GM12878 (cell line): ENCODE results near the gene CHCHD6. TPM values are rescaled to one million over a fixed set of nuclear protein-coding genes. Genes with fewer than 3 reads are reported as not detected.

ENCODE experiments used
- ATAC-seq: fragments of 200-7000 bp; cut with Tn5 transposase; 3 replicates; pipeline ENCODE4 v1.9.1; 2020; ENCODE audit warnings: mild to moderate bottlenecking, moderate library complexity
- BruUV-seq: library from RNA; stranded (reverse); fragments of 400-500 nt; replicated peaks from 2 replicates; lab custom pipeline; 2021; lab: Mats Ljungman, UMichigan
- CTCF ChIA-PET: fragments of 300-600 bp; sonication (Branson Sonifier 250); formaldehyde crosslinking; extraction: SDS; loops from one replicate; lab custom pipeline; 2021; ENCODE audit warnings: inconsistent platforms; lab: Yijun Ruan, JAX
- POLR2A ChIA-PET: fragments of 350-600 bp; formaldehyde crosslinking; extraction: SDS; loops from one replicate; lab custom pipeline; 2021; ENCODE audit warnings: inconsistent platforms; lab: Charles Lee
- RAD21 ChIA-PET: fragments of 300-600 bp; sonication (Branson Sonifier 250); formaldehyde crosslinking; loops from one replicate; lab custom pipeline; 2023; ENCODE audit warnings: antibody characterized with exemption; ENCODE audit not compliant: unreplicated experiment; lab: Charles Lee
- SMC1A ChIA-PET: fragments of 300-600 bp; sonication (Branson Sonifier 250); formaldehyde crosslinking; loops from one replicate; lab custom pipeline; 2023; ENCODE audit not compliant: unreplicated experiment, uncharacterized antibody; lab: Charles Lee
- DNase-seq: peaks from one replicate; pipeline ENCODE4 v3.0.0-alpha.2; 2011; ENCODE audit warnings: low read depth, low spot score
- FAIRE-seq: peaks from 3 replicates; lab custom pipeline; 2011; peaks lifted over from hg19 to GRCh38; lab: Jason Lieb, UNC
- H2AFZ ChIP-seq: 2 replicates; pipeline ENCODE4 v1.6.0; 2011; ENCODE audit warnings: low read depth, low read length, control low read depth; ENCODE audit not compliant: control insufficient read depth
- H3K27ac ChIP-seq: 2 replicates; pipeline ENCODE4 v1.5.1; 2011; ENCODE audit warnings: control low read depth; ENCODE audit not compliant: control insufficient read depth, insufficient read depth
- H3K27me3 ChIP-seq, 2 experiments: replicated peaks in 1 of 2; 2 replicates each; pipeline versions ENCODE4 v1.6.0 to v1.6.1; 2011; ENCODE audit warnings: low read length in 1 of 2; ENCODE audit not compliant: control insufficient read depth in 2 of 2, insufficient read depth in 2 of 2
- H3K36me3 ChIP-seq, 2 experiments: 2 replicates each; pipeline ENCODE4 v1.5.1; 2011; ENCODE audit warnings: low read length in 1 of 2; ENCODE audit not compliant: control insufficient read depth in 2 of 2, insufficient read depth in 2 of 2
- H3K4me1 ChIP-seq: 2 replicates; pipeline ENCODE4 v1.6.1; 2011; ENCODE audit warnings: mild to moderate bottlenecking, low read length, moderate library complexity, mixed read lengths; ENCODE audit not compliant: control insufficient read depth, insufficient read depth
- H3K4me2 ChIP-seq: 2 replicates; pipeline ENCODE4 v1.6.0; 2011; ENCODE audit warnings: control low read depth; ENCODE audit not compliant: control insufficient read depth, insufficient read depth
- H3K4me3 ChIP-seq: fragments of 200-600 bp; sonication (generic); 2 replicates; pipeline ENCODE4 v1.5.1; 2016
- H3K79me2 ChIP-seq: 2 replicates; pipeline ENCODE4 v1.6.0; 2011; ENCODE audit warnings: low read length; ENCODE audit not compliant: control insufficient read depth, insufficient read depth
- H3K9ac ChIP-seq: 2 replicates; pipeline ENCODE4 v1.8.0; 2011; ENCODE audit warnings: low read length, control low read depth, mixed read lengths; ENCODE audit not compliant: control insufficient read depth, insufficient read depth
- H3K9me3 ChIP-seq: replicated peaks from 3 replicates; pipeline ENCODE4 v1.5.1; 2011; ENCODE audit warnings: mild to moderate bottlenecking, low read length; ENCODE audit not compliant: control insufficient read depth, insufficient read depth
- H4K20me1 ChIP-seq: 2 replicates; pipeline ENCODE4 v1.6.0; 2011; ENCODE audit not compliant: control insufficient read depth, insufficient read depth
- CEBPB ChIP-seq, 2 experiments: fragments of 150-350 bp in 1 of 2; IDR thresholded peaks; 2 replicates each; pipeline ENCODE4 v1.6.1; 2012 to 2014; ENCODE audit warnings: low read depth in 2 of 2, low read length in 2 of 2, borderline replicate concordance in 1 of 2, inconsistent platforms in 1 of 2
- EGR1 ChIP-seq, 2 experiments: IDR thresholded peaks; 1 replicate in 1 of 2; 2 replicates in 1 of 2; pipeline ENCODE4 v1.6.1; 2011 to 2012; ENCODE audit warnings: low read depth in 2 of 2, low read length in 2 of 2, borderline replicate concordance in 1 of 2, mild to moderate bottlenecking in 1 of 2, moderate library complexity in 1 of 2
- GABPA ChIP-seq: IDR thresholded peaks from 2 replicates; pipeline ENCODE4 v1.6.1; 2014; ENCODE audit warnings: antibody characterized with exemption, low read depth, mild to moderate bottlenecking, inconsistent platforms
- KAT2A ChIP-seq: conservative IDR thresholded peaks from 2 replicates; pipeline ENCODE4 v1.6.1; 2011; ENCODE audit warnings: low read depth, low read length; ENCODE audit not compliant: control insufficient read depth
- MEF2B ChIP-seq: fragments of 450-650 bp; IDR thresholded peaks from 2 replicates; pipeline ENCODE4 v1.6.1; 2018; ENCODE audit warnings: mild to moderate bottlenecking, moderate library complexity; ENCODE audit not compliant: partially characterized antibody, poor library complexity, severe bottlenecking
- NFXL1 ChIP-seq: fragments of 450-650 bp; IDR thresholded peaks from 2 replicates; pipeline ENCODE4 v1.6.1; 2017; ENCODE audit warnings: antibody characterized with exemption, mild to moderate bottlenecking, borderline replicate concordance
- NR2C2 ChIP-seq: IDR thresholded peaks from 2 replicates; pipeline ENCODE4 v1.6.1; 2011; ENCODE audit warnings: borderline replicate concordance, low read depth; ENCODE audit not compliant: control insufficient read depth, insufficient read length
- RAD21 ChIP-seq: IDR thresholded peaks from 2 replicates; pipeline ENCODE4 v1.6.1; 2011; ENCODE audit warnings: mild to moderate bottlenecking, low read depth, low read length, moderate library complexity; ENCODE audit not compliant: insufficient read depth
- RELA ChIP-seq: fragments of 450-650 bp; IDR thresholded peaks from 2 replicates; pipeline ENCODE4 v1.8.0; 2014; ENCODE audit warnings: borderline replicate concordance; ENCODE audit not compliant: partially characterized antibody
- SUPT20H ChIP-seq: IDR thresholded peaks from 2 replicates; pipeline ENCODE4 v1.6.1; 2011; ENCODE audit warnings: low read depth, mild to moderate bottlenecking, low read length, moderate library complexity, borderline replicate concordance; ENCODE audit not compliant: control insufficient read depth
- YBX1 ChIP-seq: fragments of 450-650 bp; IDR thresholded peaks from 2 replicates; pipeline ENCODE4 v1.6.1; 2016; ENCODE audit warnings: antibody characterized with exemption
- YY1 ChIP-seq: IDR thresholded peaks from 2 replicates; pipeline ENCODE4 v1.6.1; 2011; ENCODE audit warnings: low read depth, mild to moderate bottlenecking, low read length
- ZBED1 ChIP-seq: IDR thresholded peaks from 2 replicates; pipeline ENCODE4 v1.6.1; 2016; ENCODE audit warnings: borderline replicate concordance
- ZNF274 ChIP-seq: IDR thresholded peaks from one replicate; pipeline ENCODE4 v1.8.0; 2011; ENCODE audit not compliant: insufficient read length, insufficient read depth
- WGBS: methylation state at CpG from one replicate; pipeline ENCODE4 v1.1.6; 2016; ENCODE audit warnings: low lambda C conversion rate; ENCODE audit not compliant: insufficient replicate concordance, insufficient coverage; ENCODE audit errors: missing lambda C conversion rate; 5-methylcytosine and 5-hydroxymethylcytosine counted together
- in situ Hi-C: fragments of 300-500 bp; cut with MboI; formaldehyde crosslinking; loops from 9 replicates; pipeline ENCODE4 v1.14.3; 2018; ENCODE audit warnings: mixed read lengths
- intact Hi-C: fragments of 100-400 bp; cut with micrococcal nuclease; formaldehyde crosslinking; loops from one replicate; pipeline ENCODE4 v1.14.2; 2022; ENCODE audit not compliant: unreplicated experiment
- polyA plus RNA-seq, 11 experiments: library from polyadenylated mRNA; depleted of rRNA in 4 of 11; unstranded in 6 of 11; stranded (reverse) in 5 of 11; fragments of >200 nt; fragmentation: Nextera tagmentation in 4 of 11; fragmentation: Illumina TruSeq in 1 of 11; extraction: Ambion mirVana in 4 of 11; extraction: Trizol in 1 of 11; gene quantifications; 1 replicate in 1 of 11; 2 replicates in 10 of 11; pipeline versions ENCODE4 v1.2.1 to v1.2.3, GENCODE V29; 2011 to 2016; ENCODE audit warnings: inconsistent platforms in 2 of 11, missing spikeins in 2 of 11, low read depth in 1 of 11
- total RNA-seq, 4 experiments: library from RNA; depleted of rRNA in 3 of 4; stranded (reverse); fragments of >200 nt in 3 of 4; fragmentation: Illumina TruSeq in 1 of 4; extraction: Trizol in 1 of 4; gene quantifications; 2 replicates each; pipeline versions ENCODE4 v1.2.1 to v1.2.3, GENCODE V29; 2013 to 2021
- TF ChIP-seq, protein P1 (sequence below): fragments of 450-650 bp; IDR thresholded peaks from 2 replicates; pipeline ENCODE4 v1.6.1; 2017; ENCODE audit warnings: antibody characterized with exemption, mild to moderate bottlenecking, moderate library complexity
- TF ChIP-seq, protein P2 (sequence below): IDR thresholded peaks from 2 replicates; pipeline ENCODE4 v1.6.1; 2011; ENCODE audit warnings: borderline replicate concordance, low read depth, mild to moderate bottlenecking, moderate library complexity, mixed read lengths, low read length; ENCODE audit not compliant: insufficient read depth; ENCODE audit errors: extremely low read length
- TF ChIP-seq, protein P3 (sequence below): fragments of 450-650 bp; IDR thresholded peaks from 2 replicates; pipeline ENCODE4 v1.6.1; 2017; ENCODE audit warnings: mild to moderate bottlenecking, low read depth, inconsistent platforms; ENCODE audit not compliant: poor library complexity, severe bottlenecking

Gene CHCHD6
- total and polyA plus RNA-seq, 10 of the 15 experiments (the other 5 are each of a cell fraction or from before 2014, with no cell fraction given), result 2.7 to 16.7 (median 12.3) TPM

DNA sequence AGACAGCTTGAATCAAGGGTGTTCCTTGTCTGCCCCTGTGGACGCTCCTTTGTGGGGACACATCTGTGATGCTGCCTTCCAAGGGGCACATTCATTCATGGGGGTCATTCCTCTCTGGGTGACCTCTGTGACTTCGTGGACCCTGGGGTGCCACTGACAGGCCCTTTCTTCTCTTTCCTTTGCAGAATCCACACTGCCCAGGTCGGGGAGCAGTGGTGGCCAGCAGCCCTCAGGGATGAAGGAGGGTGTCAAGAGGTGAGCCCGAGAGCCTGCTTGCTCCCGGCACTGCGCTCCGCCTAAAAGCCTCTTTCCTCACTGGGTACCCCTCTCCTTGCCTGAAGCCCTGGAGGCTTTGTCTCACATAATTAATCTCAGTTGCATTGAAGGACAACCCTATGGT lies 26.3 kb downstream of the CHCHD6 start:
- no peak for FAIRE-seq
- no peak for ATAC-seq
- BruUV-seq, result no TSS peak

More for the DNA sequence above, 26.3 kb downstream of the CHCHD6 start:
- Histone ChIP-seq H3K9me3 (no peaks in the 10 kb centered on the region; the same call in 2 of the 3 replicates), H3K79me2 (no peaks in the 10 kb centered on the region), H3K9ac (no peak overlapping the region), H3K27me3 (no peaks in the 10 kb centered on the region), H4K20me1 (no peaks in the 10 kb centered on the region), H3K4me2 (no peak overlapping the region), H2AFZ (no peak overlapping the region), H3K4me3 (no peak overlapping the region), H3K36me3 (peaks cover 0 to 6% of the 10 kb centered on the region in 2 experiments; a peak in 2 of 4 replicates), H3K4me1 (peaks cover 4% of the 10 kb centered on the region; the same call in 1 of the 2 replicates), H3K27ac (no peak overlapping the region)
- TF ChIP-seq, protein P1, sequence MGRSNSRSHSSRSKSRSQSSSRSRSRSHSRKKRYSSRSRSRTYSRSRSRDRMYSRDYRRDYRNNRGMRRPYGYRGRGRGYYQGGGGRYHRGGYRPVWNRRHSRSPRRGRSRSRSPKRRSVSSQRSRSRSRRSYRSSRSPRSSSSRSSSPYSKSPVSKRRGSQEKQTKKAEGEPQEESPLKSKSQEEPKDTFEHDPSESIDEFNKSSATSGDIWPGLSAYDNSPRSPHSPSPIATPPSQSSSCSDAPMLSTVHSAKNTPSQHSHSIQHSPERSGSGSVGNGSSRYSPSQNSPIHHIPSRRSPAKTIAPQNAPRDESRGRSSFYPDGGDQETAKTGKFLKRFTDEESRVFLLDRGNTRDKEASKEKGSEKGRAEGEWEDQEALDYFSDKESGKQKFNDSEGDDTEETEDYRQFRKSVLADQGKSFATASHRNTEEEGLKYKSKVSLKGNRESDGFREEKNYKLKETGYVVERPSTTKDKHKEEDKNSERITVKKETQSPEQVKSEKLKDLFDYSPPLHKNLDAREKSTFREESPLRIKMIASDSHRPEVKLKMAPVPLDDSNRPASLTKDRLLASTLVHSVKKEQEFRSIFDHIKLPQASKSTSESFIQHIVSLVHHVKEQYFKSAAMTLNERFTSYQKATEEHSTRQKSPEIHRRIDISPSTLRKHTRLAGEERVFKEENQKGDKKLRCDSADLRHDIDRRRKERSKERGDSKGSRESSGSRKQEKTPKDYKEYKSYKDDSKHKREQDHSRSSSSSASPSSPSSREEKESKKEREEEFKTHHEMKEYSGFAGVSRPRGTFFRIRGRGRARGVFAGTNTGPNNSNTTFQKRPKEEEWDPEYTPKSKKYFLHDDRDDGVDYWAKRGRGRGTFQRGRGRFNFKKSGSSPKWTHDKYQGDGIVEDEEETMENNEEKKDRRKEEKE, result no peak
- TF ChIP-seq CEBPB (IDR thresholded peaks at IDR 0.05; ENCODE audit: borderline replicate concordance in 1 of 2, low read depth in 2 of 2, low read length in 2 of 2), result no peak
- TF ChIP-seq EGR1 (IDR thresholded peaks at IDR 0.05; ENCODE audit: borderline replicate concordance in 1 of 2, low read depth in 2 of 2, low read length in 2 of 2), result no peak
- TF ChIP-seq NFXL1, result no peak
- TF ChIP-seq MEF2B, result no peak
- no peak for TF ChIP-seq SUPT20H
- TF ChIP-seq RELA, result no peak
- TF ChIP-seq, protein P2, sequence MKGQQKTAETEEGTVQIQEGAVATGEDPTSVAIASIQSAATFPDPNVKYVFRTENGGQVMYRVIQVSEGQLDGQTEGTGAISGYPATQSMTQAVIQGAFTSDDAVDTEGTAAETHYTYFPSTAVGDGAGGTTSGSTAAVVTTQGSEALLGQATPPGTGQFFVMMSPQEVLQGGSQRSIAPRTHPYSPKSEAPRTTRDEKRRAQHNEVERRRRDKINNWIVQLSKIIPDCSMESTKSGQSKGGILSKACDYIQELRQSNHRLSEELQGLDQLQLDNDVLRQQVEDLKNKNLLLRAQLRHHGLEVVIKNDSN, result no peak
- TF ChIP-seq GABPA, result no peak
- TF ChIP-seq YY1, result no peak
- TF ChIP-seq NR2C2, result no peak
- TF ChIP-seq ZNF274, result no peak
- TF ChIP-seq KAT2A, result no peak
- TF ChIP-seq, protein P3, sequence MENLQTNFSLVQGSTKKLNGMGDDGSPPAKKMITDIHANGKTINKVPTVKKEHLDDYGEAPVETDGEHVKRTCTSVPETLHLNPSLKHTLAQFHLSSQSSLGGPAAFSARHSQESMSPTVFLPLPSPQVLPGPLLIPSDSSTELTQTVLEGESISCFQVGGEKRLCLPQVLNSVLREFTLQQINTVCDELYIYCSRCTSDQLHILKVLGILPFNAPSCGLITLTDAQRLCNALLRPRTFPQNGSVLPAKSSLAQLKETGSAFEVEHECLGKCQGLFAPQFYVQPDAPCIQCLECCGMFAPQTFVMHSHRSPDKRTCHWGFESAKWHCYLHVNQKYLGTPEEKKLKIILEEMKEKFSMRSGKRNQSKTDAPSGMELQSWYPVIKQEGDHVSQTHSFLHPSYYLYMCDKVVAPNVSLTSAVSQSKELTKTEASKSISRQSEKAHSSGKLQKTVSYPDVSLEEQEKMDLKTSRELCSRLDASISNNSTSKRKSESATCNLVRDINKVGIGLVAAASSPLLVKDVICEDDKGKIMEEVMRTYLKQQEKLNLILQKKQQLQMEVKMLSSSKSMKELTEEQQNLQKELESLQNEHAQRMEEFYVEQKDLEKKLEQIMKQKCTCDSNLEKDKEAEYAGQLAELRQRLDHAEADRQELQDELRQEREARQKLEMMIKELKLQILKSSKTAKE, result no peak
- no peak for TF ChIP-seq RAD21
- TF ChIP-seq YBX1, result no peak
- no peak for TF ChIP-seq ZBED1
- WGBS, result 81% methylated on average over 7 of the region's 7 CpGs
- ChIA-PET POLR2A (no interaction called here), CTCF (no interaction called here), SMC1A (no interaction called here), RAD21 (no interaction called here)
- in situ Hi-C loops, result no loop called here
- DNase-seq, result no peak
- intact Hi-C loops, result no loop called here
